Thoracic aorta (tissue), 2 donors: Measurements from ENCODE around the gene SUMO4. TPM values are rescaled to one million over a fixed set of nuclear protein-coding genes. Genes with fewer than 3 reads are reported as not detected.
"Not testable (repeated sequence)": the region's sequence is repeated elsewhere in the genome, so short reads cannot be mapped to it uniquely, and the experiment has no call there.

Experiments
- ATAC-seq: fragments of 150-250 bp; one replicate; pipeline ENCODE4 v1.8.0; 2017; ENCODE audit warnings: low read depth; ENCODE audit not compliant: insufficient number of reproducible peaks, low FRiP score
- DNase-seq: peaks from one replicate; pipeline ENCODE4 v3.0.0-alpha.2; 2020; ENCODE audit warnings: low spot score
- H3K27ac ChIP-seq, 2 donors: fragments of 200-600 bp; sonication (generic); 1 replicate in 1 of 2; 2 replicates in 1 of 2; pipeline ENCODE4 v1.5.1; 2016; ENCODE audit warnings: mild to moderate bottlenecking in 2 of 2, moderate library complexity in 2 of 2
- H3K27me3 ChIP-seq: fragments of 200-600 bp; sonication (generic); replicated peaks from 2 replicates; pipeline ENCODE4 v1.6.0; 2016; ENCODE audit warnings: mild to moderate bottlenecking; ENCODE audit not compliant: insufficient read depth
- H3K36me3 ChIP-seq: fragments of 200-600 bp; sonication (generic); one replicate; pipeline ENCODE4 v1.5.1; 2016
- H3K4me1 ChIP-seq, 2 donors: fragments of 200-600 bp; sonication (generic); 1 replicate in 1 of 2; 2 replicates in 1 of 2; pipeline versions ENCODE4 v1.5.1 to v1.6.0; 2016; ENCODE audit warnings: low read depth in 2 of 2, mild to moderate bottlenecking in 1 of 2; ENCODE audit not compliant: control insufficient read depth in 1 of 2
- H3K4me3 ChIP-seq: fragments of 200-600 bp; sonication (generic); 2 replicates; pipeline ENCODE4 v1.5.1; 2016; ENCODE audit warnings: mild to moderate bottlenecking
- H3K9me3 ChIP-seq: fragments of 200-600 bp; sonication (generic); 2 replicates; pipeline ENCODE4 v1.5.1; 2016
- total RNA-seq, 2 donors: library from RNA; depleted of rRNA; stranded (reverse); fragments of >200 nt; gene quantifications; one replicate each; pipeline versions ENCODE4 v1.1.0 to v1.2.3, GENCODE V29; 2016
- TF ChIP-seq, protein P1 (sequence below): fragments of 200-600 bp; sonication (generic); IDR thresholded peaks from one replicate; pipeline ENCODE4 v1.5.1; 2019; ENCODE audit warnings: antibody characterized with exemption

The SUMO4 gene
- total RNA-seq, 2 donors from 2014 or later = 3.2 to 5.6 TPM

- H3K4me3 ChIP-seq = no peak overlapping the region
- TF ChIP-seq, protein P1, sequence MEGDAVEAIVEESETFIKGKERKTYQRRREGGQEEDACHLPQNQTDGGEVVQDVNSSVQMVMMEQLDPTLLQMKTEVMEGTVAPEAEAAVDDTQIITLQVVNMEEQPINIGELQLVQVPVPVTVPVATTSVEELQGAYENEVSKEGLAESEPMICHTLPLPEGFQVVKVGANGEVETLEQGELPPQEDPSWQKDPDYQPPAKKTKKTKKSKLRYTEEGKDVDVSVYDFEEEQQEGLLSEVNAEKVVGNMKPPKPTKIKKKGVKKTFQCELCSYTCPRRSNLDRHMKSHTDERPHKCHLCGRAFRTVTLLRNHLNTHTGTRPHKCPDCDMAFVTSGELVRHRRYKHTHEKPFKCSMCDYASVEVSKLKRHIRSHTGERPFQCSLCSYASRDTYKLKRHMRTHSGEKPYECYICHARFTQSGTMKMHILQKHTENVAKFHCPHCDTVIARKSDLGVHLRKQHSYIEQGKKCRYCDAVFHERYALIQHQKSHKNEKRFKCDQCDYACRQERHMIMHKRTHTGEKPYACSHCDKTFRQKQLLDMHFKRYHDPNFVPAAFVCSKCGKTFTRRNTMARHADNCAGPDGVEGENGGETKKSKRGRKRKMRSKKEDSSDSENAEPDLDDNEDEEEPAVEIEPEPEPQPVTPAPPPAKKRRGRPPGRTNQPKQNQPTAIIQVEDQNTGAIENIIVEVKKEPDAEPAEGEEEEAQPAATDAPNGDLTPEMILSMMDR = no peak
- H3K4me1 ChIP-seq = no peaks in the 10 kb centered on the region
- H3K9me3 ChIP-seq = no peaks in the 10 kb centered on the region
- no peak overlapping the region for H3K27ac ChIP-seq
- H3K36me3 ChIP-seq = no peaks in the 10 kb centered on the region
- ATAC-seq (no peak), DNase-seq (no peak)
- no peaks in the 10 kb centered on the region for H3K27me3 ChIP-seq
These were observed 41.7 kb downstream of the SUMO4 start for GRCh38 chr6:149441740-149442139.

DNA sequence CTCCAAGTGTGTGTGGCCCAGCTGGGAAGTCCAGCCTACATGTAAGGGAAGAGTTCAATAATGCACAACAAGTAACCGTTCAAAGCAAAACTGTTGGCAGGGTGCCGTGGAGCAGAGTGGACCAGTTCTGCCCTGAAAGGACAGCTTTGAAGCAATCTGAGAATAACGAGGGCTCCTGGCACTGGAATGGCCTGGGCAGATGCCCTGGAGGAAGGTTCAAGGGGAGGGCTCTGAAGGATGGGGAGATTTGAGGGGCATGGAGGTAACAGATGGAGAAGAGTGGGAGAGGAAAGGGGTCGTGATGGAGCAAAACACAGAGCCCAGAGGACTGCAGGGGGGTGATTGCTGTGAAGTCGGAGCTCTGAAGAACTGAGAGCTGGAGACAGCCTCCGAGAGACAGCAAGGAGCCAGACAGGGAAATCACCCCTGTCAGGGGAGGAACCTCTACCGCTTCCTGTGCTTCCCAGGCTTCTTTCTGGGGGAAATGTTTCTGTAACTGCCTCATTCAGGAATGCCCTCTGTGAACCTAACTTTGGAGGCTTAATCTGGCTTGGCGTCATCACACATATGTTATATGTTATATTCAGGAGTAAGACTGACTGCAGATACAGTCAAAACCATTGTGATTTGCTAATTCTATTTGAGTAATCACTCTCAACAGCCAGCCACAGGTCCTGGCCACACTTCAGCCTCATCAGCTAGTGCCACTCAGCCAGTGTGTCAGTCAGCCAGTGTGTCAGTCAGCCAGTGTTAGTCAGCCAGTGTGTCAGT lies 43.5 kb downstream of the SUMO4 start:
- TF ChIP-seq, protein P1 = no peak
- Histone ChIP-seq H3K9me3 (no peaks in the 10 kb centered on the region), H3K4me3 (no peak overlapping the region), H3K4me1 (no peaks in the 10 kb centered on the region), H3K27me3 (no peaks in the 10 kb centered on the region), H3K27ac (no peak overlapping the region), H3K36me3 (no peaks in the 10 kb centered on the region)
- no peak for DNase-seq
- ATAC-seq = no peak

DNA sequence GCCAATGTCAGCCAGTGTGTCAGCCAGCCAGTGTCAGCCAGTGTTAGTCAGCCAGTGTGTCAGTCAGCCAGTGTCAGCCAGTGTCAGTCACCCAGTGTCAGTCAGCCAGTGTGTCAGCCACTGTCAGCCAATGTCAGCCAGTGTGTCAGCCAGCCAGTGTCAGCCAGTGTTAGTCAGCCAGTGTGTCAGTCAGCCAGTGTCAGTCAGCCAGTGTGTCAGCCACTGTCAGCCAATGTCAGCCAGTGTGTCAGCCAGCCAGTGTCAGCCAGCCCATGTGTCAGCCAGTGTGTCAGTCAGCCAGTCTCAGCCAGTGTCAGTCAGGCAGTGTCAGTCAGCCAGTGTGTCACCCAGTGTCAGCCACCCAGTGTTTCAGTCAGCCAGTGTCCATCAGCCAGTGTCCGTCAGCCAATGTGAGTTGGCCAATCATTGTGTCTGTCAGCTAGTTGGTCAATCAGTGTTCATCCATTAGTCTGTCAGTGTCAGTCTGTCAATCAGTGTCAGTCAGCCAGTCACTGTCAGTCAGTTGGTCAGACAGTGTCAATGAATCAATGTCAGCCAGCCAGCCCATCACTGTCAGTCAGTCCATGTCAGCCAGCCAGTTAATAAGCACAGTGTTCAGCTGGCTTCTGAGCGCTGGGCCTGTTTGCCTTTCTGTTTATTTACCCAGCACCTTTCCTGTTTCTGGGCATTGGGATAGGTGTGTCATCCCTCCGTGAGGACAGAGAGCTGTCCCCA lies 44.5 kb downstream of the SUMO4 start:
- not testable (repeated sequence) for H3K27me3 ChIP-seq, H3K27ac ChIP-seq, H3K4me1 ChIP-seq, H3K9me3 ChIP-seq, ATAC-seq, H3K36me3 ChIP-seq, H3K4me3 ChIP-seq, DNase-seq

DNA sequence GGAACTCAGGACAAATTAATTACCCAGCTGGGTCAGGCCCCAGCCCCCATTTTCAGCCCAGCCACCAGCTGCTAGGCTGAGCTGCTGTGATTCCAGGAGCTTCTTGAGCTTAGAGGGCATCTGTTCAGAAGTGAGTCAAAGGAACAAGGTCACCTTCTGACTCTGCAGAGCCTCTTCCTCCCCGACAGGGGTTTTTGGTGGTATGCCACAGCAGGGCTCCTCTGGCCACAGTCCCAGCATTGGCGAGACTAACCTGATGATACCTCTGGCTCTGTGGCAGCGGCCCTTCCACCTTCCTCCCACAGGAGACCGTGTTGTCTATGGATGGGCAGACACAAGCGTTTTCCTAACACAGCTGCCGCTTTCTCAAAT lies 45.0 kb downstream of the SUMO4 start:
- DNase-seq = no peak
- TF ChIP-seq, protein P1 = no peak

DNA sequence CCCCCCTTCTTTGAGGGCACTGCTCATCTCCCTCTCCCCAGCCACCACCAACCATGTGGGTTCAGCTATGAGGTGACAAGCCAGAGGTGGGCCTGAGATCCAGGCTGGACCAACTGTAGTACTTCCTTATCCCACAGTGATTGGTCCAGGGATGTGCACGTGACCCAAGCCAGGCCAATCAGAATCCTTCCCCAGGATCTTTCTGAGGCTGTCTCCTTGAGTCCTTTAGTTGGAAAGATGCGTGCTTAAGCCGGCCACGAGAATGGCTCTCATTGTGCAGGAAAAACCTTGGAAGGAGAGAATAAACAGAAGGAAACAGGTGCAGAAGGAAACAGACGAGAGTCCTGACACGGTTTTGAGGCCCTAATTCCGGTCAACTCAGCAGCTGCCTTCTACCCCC lies 45.5 kb downstream of the SUMO4 start:
- H3K4me3 ChIP-seq = no peak overlapping the region
- H3K9me3 ChIP-seq = no peaks in the 10 kb centered on the region
- no peaks in the 10 kb centered on the region for H3K36me3 ChIP-seq
- H3K27ac ChIP-seq = no peak overlapping the region
- TF ChIP-seq, protein P1 = no peak
- DNase-seq (no peak), ATAC-seq (no peak)
- no peaks in the 10 kb centered on the region for H3K27me3 ChIP-seq
- H3K4me1 ChIP-seq = peaks cover 0 to 5% of the 10 kb centered on the region in 2 donors

More for the DNA sequence above, 45.0 kb downstream of the SUMO4 start:
- H3K9me3 ChIP-seq = no peaks in the 10 kb centered on the region
- no peak overlapping the region for H3K27ac ChIP-seq
- no peaks in the 10 kb centered on the region for H3K36me3 ChIP-seq
- H3K27me3 ChIP-seq = no peaks in the 10 kb centered on the region
- no peak overlapping the region for H3K4me3 ChIP-seq
- ATAC-seq = no peak
- no peaks in the 10 kb centered on the region for H3K4me1 ChIP-seq
